RWPE2 (cell line): Measurements from ENCODE around the gene BAIAP2L2.
A peak's percentile ranks its signal among the peaks of the same experiment; 100 is the strongest.

Experiments
- ATAC-seq: fragments of 200-7000 bp; cut with Tn5 transposase; 3 replicates; pipeline ENCODE4 v1.9.1; 2021; ENCODE audit warnings: low read depth
- DNase-seq: peaks from one replicate; pipeline ENCODE4 v3.0.0-alpha.2; 2020; ENCODE audit warnings: low spot score
- H3K27ac ChIP-seq: fragments of 450-650 bp; 2 replicates; pipeline ENCODE4 v1.5.1; 2017; ENCODE audit warnings: mild to moderate bottlenecking; ENCODE audit not compliant: poor library complexity, severe bottlenecking
- H3K27me3 ChIP-seq: fragments of 250-450 bp; sonication (Bioruptor Pico); 2 replicates; pipeline ENCODE4 v1.5.1; 2021; ENCODE audit warnings: mild to moderate bottlenecking, moderate library complexity; ENCODE audit not compliant: insufficient read depth, poor library complexity, severe bottlenecking
- H3K36me3 ChIP-seq: fragments of 250-450 bp; sonication (Bioruptor Pico); 2 replicates; pipeline ENCODE4 v1.5.1; 2020; ENCODE audit warnings: low read depth, mild to moderate bottlenecking, moderate library complexity
- H3K4me1 ChIP-seq: fragments of 250-450 bp; sonication (Bioruptor Pico); 2 replicates; pipeline ENCODE4 v1.5.1; 2021; ENCODE audit warnings: mild to moderate bottlenecking, moderate library complexity; ENCODE audit not compliant: insufficient read depth, poor library complexity, severe bottlenecking
- H3K4me3 ChIP-seq: fragments of 250-450 bp; sonication (Bioruptor Pico); 2 replicates; pipeline ENCODE4 v1.5.1; 2021; ENCODE audit warnings: mild to moderate bottlenecking, moderate library complexity; ENCODE audit not compliant: severe bottlenecking
- H3K9me3 ChIP-seq: fragments of 250-450 bp; sonication (Bioruptor Pico); 2 replicates; pipeline ENCODE4 v1.5.1; 2021; ENCODE audit warnings: mild to moderate bottlenecking, moderate library complexity; ENCODE audit not compliant: severe bottlenecking
- CTCF ChIP-seq: fragments of 450-650 bp; IDR thresholded peaks from one replicate; pipeline ENCODE4 v1.5.1; 2017; ENCODE audit warnings: mild to moderate bottlenecking, moderate library complexity; ENCODE audit not compliant: poor library complexity, severe bottlenecking

BAIAP2L2 gene

GRCh38 chr22:38114484-38115398, 4.3 kb upstream of the BAIAP2L2 start:
- ATAC-seq (peak; percentile 82), DNase-seq (peak; percentile 70)
- Histone ChIP-seq H3K27ac (no peak overlapping the region), H3K27me3 (no peaks in the 10 kb centered on the region), H3K36me3 (no peaks in the 10 kb centered on the region), H3K9me3 (no peaks in the 10 kb centered on the region), H3K4me1 (peaks cover 2% of the 10 kb centered on the region), H3K4me3 (no peak overlapping the region)
- TF ChIP-seq CTCF: peak; percentile 86

- peaks cover 2% of the 10 kb centered on the region for H3K4me1 ChIP-seq
- TF ChIP-seq CTCF: no peak
- no peaks in the 10 kb centered on the region for H3K27me3 ChIP-seq
- no peak for DNase-seq
- H3K9me3 ChIP-seq: no peaks in the 10 kb centered on the region
- no peak overlapping the region for H3K27ac ChIP-seq
- no peaks in the 10 kb centered on the region for H3K36me3 ChIP-seq
- no peak overlapping the region for H3K4me3 ChIP-seq
- ATAC-seq: no peak
Observed at GRCh38 chr22:38112381-38112780, 1.9 kb upstream of the BAIAP2L2 start.

- TF ChIP-seq CTCF: no peak
Observed at GRCh38 chr22:38111925-38112355, 1.5 kb upstream of the BAIAP2L2 start.

GRCh38 chr22:38110863-38111852, 674 bp upstream of the BAIAP2L2 start:
- no peak for TF ChIP-seq CTCF
- Histone ChIP-seq H3K4me3 (no peak overlapping the region), H3K36me3 (no peaks in the 10 kb centered on the region), H3K4me1 (peaks cover 2% of the 10 kb centered on the region), H3K27ac (no peak overlapping the region), H3K9me3 (no peaks in the 10 kb centered on the region), H3K27me3 (no peaks in the 10 kb centered on the region)
- no peak for DNase-seq
- ATAC-seq: no peak

More at GRCh38 chr22:38111925-38112355, 1.5 kb upstream of the BAIAP2L2 start:
- no peak overlapping the region for H3K4me3 ChIP-seq
- ATAC-seq: no peak
- no peak for DNase-seq
- no peak overlapping the region for H3K27ac ChIP-seq
- H3K36me3 ChIP-seq: no peaks in the 10 kb centered on the region
- H3K4me1 ChIP-seq: peaks cover 2% of the 10 kb centered on the region
- H3K27me3 ChIP-seq: no peaks in the 10 kb centered on the region
- H3K9me3 ChIP-seq: no peaks in the 10 kb centered on the region
